Heart left ventricle (tissue), 13 donors: ENCODE results near the gene GABBR2.

ENCODE experiments used
- POLR2A ChIP-seq, 2 donors: fragments of 450-650 bp; IDR thresholded peaks; one replicate each; pipeline ENCODE4 v1.6.1; 2017; ENCODE audit warnings: antibody characterized with exemption in 2 of 2, mild to moderate bottlenecking in 2 of 2, moderate library complexity in 2 of 2
- TF ChIP-seq, protein P1 (sequence below), 12 donors: fragments of 200-600 bp; sonication (generic) in 4 of 12; IDR thresholded peaks; one replicate each; pipeline versions ENCODE4 v1.5.0 to v1.8.0; 2018 to 2022; ENCODE audit warnings: antibody characterized with exemption in 12 of 12, mild to moderate bottlenecking in 5 of 12
- donor health status: ischemic (EF 13 %, LVEDD 7.1; RV severe dilation, severe dysfunction).
- donor health status: DM: no; HTN: yes; CAD: no.
- donor health status: DM: no; HTN: no; CAD: no.
- donor health status: ischemic (EF 25% LVEDD 6.9; RV normal size, moderate dysfunction).
- donor health status: ischemic (EF 25% LVEDD 5.7; RV mildly dilated, moderate dysfunction).
- donor health status: ischemic (EF 35%, LVEDD 5.7; RV mildly dilated, moderate dysfunction).
- donor health status: nonischemic (EF 11% LVEDD 7.7; RV severe dilation, severe dysfunction).
- donor health status: DM: yes; HTN: yes; CAD: no.
- donor health status: PGD.
- donor health status: ischemic (EF 29% LVEDD 5.4; RV normal size, mild dysfunction).
- donor health status: nonischemic (EF 23%, LVEDD 6.1; RV moderate dilation, normal function).

DNA sequence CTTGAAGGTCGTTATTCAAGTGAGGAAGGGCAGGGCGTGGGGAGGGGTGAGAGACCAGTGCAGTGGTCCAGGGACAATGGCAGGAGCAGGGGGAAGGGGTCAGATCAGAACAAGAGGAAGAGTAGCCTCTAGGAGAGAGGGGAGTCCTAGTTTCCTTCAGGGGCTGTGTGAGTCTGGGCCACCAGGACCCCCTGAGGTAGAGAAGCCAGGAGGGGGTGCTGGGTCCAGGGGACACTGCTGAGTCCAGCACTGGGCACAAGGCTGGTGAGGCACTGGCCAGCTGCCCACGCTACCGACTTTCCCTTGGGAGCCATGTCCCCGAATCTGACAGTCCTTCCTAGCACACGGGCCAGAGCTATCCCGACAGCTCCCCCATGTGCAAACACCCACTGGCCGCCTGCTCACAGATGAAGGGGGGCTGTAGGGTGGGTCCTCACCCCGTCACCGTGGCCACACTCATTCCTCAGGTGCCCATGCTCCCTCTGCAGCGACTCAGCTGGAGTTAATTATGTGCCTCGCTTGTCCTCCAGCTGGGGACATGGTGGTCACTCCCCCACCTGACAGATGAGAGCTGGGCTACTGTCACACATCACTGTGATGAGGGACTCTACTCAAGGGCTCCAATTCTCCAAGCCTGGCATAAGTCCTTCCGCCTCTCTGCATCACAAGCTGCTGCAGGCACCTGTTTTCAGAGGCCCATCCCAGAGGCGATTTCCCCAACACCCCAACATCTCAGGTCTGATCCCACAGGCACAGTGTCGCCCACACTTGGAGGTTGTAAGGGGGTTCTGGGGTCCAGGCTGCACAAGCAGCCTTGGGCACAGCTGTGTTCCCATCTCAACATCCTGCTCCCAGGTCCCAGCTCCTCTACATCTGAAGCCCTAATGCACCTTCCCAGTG, 115.1 kb downstream of the GABBR2 start:
- TF ChIP-seq, protein P1, sequence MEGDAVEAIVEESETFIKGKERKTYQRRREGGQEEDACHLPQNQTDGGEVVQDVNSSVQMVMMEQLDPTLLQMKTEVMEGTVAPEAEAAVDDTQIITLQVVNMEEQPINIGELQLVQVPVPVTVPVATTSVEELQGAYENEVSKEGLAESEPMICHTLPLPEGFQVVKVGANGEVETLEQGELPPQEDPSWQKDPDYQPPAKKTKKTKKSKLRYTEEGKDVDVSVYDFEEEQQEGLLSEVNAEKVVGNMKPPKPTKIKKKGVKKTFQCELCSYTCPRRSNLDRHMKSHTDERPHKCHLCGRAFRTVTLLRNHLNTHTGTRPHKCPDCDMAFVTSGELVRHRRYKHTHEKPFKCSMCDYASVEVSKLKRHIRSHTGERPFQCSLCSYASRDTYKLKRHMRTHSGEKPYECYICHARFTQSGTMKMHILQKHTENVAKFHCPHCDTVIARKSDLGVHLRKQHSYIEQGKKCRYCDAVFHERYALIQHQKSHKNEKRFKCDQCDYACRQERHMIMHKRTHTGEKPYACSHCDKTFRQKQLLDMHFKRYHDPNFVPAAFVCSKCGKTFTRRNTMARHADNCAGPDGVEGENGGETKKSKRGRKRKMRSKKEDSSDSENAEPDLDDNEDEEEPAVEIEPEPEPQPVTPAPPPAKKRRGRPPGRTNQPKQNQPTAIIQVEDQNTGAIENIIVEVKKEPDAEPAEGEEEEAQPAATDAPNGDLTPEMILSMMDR (IDR thresholded peaks at IDR 0.05): no peak
- TF ChIP-seq POLR2A (IDR thresholded peaks at IDR 0.05): no peak
